Activated CD8-positive, alpha-beta T cell treated with anti-CD3 and anti-CD28 coated beads for 36 hours (primary cell): ENCODE data around the gene SKI. TPM values are rescaled to one million over a fixed set of nuclear protein-coding genes. Genes with fewer than 3 reads are reported as not detected.
"Not testable (repeated sequence)": the region's sequence is repeated elsewhere in the genome, so short reads cannot be mapped to it uniquely, and the experiment has no call there.

Experiments used
- ATAC-seq: fragments of 200-7000 bp; cut with Tn5 transposase; one replicate; pipeline ENCODE4 v1.10.0; 2021; ENCODE audit warnings: mild to moderate bottlenecking, moderate library complexity
- CTCF ChIA-PET: fragments of 350-600 bp; sonication (Branson Sonifier 250); formaldehyde crosslinking; loops from one replicate; lab custom pipeline; 2021; ENCODE audit warnings: antibody characterized with exemption; lab: Charles Lee
- POLR2A ChIA-PET: fragments of 350-600 bp; sonication (Branson Sonifier 250); formaldehyde crosslinking; loops from one replicate; lab custom pipeline; 2021; ENCODE audit warnings: antibody characterized with exemption; lab: Charles Lee
- DNase-seq: peaks from one replicate; pipeline ENCODE4 v3.0.0-alpha.2; 2020
- H3K27ac Mint-ChIP-seq: one replicate; pipeline ENCODE4 v1.8.0; 2021; ENCODE audit warnings: mild to moderate bottlenecking, mixed read lengths
- H3K27me3 Mint-ChIP-seq: one replicate; pipeline ENCODE4 v1.8.0; 2021; ENCODE audit warnings: mixed read lengths
- H3K36me3 Mint-ChIP-seq: one replicate; pipeline ENCODE4 v1.8.0; 2021; ENCODE audit warnings: low read depth, mixed read lengths
- H3K4me1 Mint-ChIP-seq: one replicate; pipeline ENCODE4 v1.8.0; 2021; ENCODE audit warnings: low read depth, mixed read lengths
- H3K4me3 Mint-ChIP-seq: one replicate; pipeline ENCODE4 v1.8.0; 2021; ENCODE audit warnings: mild to moderate bottlenecking, moderate library complexity, mixed read lengths
- H3K9me3 Mint-ChIP-seq: one replicate; pipeline ENCODE4 v1.8.0; 2021; ENCODE audit warnings: mixed read lengths
- CTCF ChIP-seq: fragments of 200-600 bp; IDR thresholded peaks from one replicate; pipeline ENCODE4 v1.8.0; 2022; ENCODE audit warnings: antibody characterized with exemption, mild to moderate bottlenecking
- intact Hi-C: fragments of 100-400 bp; cut with micrococcal nuclease; formaldehyde crosslinking; loops from one replicate; pipeline ENCODE4 v1.10.0; 2022
- total RNA-seq, 2 experiments: library from RNA; stranded (reverse); gene quantifications; one replicate each; pipeline ENCODE4 v1.2.3, GENCODE V29; 2021

Gene SKI
- total RNA-seq, 2 experiments from 2014 or later = 27.5 to 28.3 TPM

GRCh38 chr1:2327841-2328240 lies 99.7 kb downstream of the SKI start:
- H3K36me3 Mint-ChIP-seq = no peaks in the 10 kb centered on the region

DNA sequence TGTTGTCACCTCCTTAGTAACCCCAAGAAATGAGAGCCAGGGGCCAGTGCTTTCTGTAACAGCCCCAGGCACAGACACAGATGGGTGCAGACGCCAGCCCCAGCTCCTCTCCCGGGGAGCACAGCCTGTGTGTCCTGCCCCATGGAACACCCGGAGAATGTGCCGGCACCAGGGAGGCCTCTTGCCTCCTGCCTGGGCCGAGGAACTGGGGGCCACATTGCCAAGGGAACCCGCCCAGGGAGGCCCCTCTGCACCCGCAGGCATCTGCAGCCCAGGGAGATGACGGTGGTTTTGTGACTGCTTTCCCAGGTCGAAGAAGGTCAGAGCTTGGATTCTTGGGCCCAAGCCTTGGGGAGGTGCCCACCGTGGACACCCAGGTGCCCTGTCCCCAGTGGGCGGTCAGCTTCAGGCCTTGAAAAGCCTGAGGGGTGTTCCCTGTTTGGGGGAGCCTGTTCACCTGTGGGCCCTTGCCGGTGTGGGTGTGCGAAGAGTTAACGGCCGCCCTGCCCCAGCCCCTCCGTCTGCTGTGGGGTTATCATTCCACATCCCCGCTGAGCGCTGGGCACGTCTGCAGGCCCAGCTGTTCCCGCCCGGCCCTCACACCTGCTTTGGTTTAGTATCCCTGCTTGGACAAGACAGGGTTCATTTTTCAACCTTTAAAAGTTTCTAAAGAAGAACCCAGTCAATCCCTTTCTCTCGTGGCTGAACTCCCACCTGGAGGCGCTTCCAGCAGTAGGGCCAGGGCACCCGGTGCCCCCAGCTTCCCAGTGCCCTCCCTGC lies 100.7 kb downstream of the SKI start:
- no peaks in the 10 kb centered on the region for H3K36me3 Mint-ChIP-seq
- TF ChIP-seq CTCF = no peak
- H3K27ac Mint-ChIP-seq = no peak overlapping the region
- ChIA-PET POLR2A (no interaction called here), CTCF (no interaction called here)
- ATAC-seq (no peak), DNase-seq (no peak)
- no peaks in the 10 kb centered on the region for H3K4me1 Mint-ChIP-seq
- intact Hi-C loops = no loop called here
- no peaks in the 10 kb centered on the region for H3K9me3 Mint-ChIP-seq
- no peak overlapping the region for H3K4me3 Mint-ChIP-seq
- peaks cover 5% of the 10 kb centered on the region for H3K27me3 Mint-ChIP-seq

More at GRCh38 chr1:2327841-2328240, 99.7 kb downstream of the SKI start:
- no peak for TF ChIP-seq CTCF
- ChIA-PET CTCF (no interaction called here), POLR2A (no interaction called here)
- H3K4me1 Mint-ChIP-seq = no peaks in the 10 kb centered on the region
- H3K27me3 Mint-ChIP-seq = peaks cover 5% of the 10 kb centered on the region
- no peak overlapping the region for H3K27ac Mint-ChIP-seq
- H3K9me3 Mint-ChIP-seq = no peaks in the 10 kb centered on the region
- intact Hi-C loops = no loop called here
- H3K4me3 Mint-ChIP-seq = no peak overlapping the region
- ATAC-seq (no peak), DNase-seq (no peak)

- Mint-ChIP-seq H3K27me3 (peaks cover 5% of the 10 kb centered on the region), H3K9me3 (no peaks in the 10 kb centered on the region), H3K4me3 (no peak overlapping the region), H3K36me3 (no peaks in the 10 kb centered on the region), H3K27ac (no peak overlapping the region), H3K4me1 (no peaks in the 10 kb centered on the region)
- TF ChIP-seq CTCF = no peak
- CTCF ChIA-PET = no interaction called here
- ATAC-seq (no peak), DNase-seq (no peak)
- POLR2A ChIA-PET = no interaction called here
- intact Hi-C loops = no loop called here
These were observed 101.9 kb downstream of the SKI start for GRCh38 chr1:2330035-2330434.

GRCh38 chr1:2330519-2331199 lies 102.5 kb downstream of the SKI start:
- CTCF ChIA-PET = no interaction called here
- ATAC-seq (no peak), DNase-seq (no peak)
- intact Hi-C loops = no loop called here
- POLR2A ChIA-PET = no interaction called here
- no peak overlapping the region for H3K27ac Mint-ChIP-seq
- H3K4me3 Mint-ChIP-seq = no peak overlapping the region
- no peaks in the 10 kb centered on the region for H3K9me3 Mint-ChIP-seq
- TF ChIP-seq CTCF = no peak
- peaks cover 2% of the 10 kb centered on the region for H3K27me3 Mint-ChIP-seq
- no peaks in the 10 kb centered on the region for H3K4me1 Mint-ChIP-seq
- H3K36me3 Mint-ChIP-seq = no peaks in the 10 kb centered on the region

DNA sequence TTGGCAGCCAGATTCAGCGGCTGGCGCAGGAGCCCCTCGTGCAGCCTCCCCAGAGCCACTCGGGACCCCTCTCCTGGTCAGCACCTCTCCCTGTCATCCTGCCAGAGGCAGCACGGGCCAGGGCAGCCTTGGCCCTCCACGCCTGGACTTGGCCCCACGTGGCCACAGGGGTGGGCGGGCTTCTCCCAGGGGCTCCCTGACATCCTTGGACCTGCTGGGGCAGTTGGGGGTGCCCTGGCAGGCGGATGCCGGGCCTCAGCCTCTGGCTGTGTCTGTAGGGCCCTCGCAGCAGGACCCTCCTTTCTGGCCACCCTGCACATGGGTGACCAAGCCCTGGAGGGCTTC lies 103.1 kb downstream of the SKI start:
- H3K4me1 Mint-ChIP-seq = no peaks in the 10 kb centered on the region
- intact Hi-C loops = no loop called here
- no peaks in the 10 kb centered on the region for H3K36me3 Mint-ChIP-seq
- POLR2A ChIA-PET = no interaction called here
- DNase-seq (no peak), ATAC-seq (no peak)
- H3K4me3 Mint-ChIP-seq = no peak overlapping the region
- CTCF ChIA-PET = no interaction called here
- no peaks in the 10 kb centered on the region for H3K9me3 Mint-ChIP-seq
- H3K27me3 Mint-ChIP-seq = peaks cover 2% of the 10 kb centered on the region
- no peak overlapping the region for H3K27ac Mint-ChIP-seq
- no peak for TF ChIP-seq CTCF

- H3K4me1 Mint-ChIP-seq, H3K9me3 Mint-ChIP-seq, intact Hi-C loops, H3K36me3 Mint-ChIP-seq, ATAC-seq, DNase-seq, CTCF ChIA-PET, H3K27ac Mint-ChIP-seq, POLR2A ChIA-PET, H3K4me3 Mint-ChIP-seq, H3K27me3 Mint-ChIP-seq: not testable (repeated sequence)
These were observed 103.5 kb downstream of the SKI start for GRCh38 chr1:2331580-2331979.
